DOHH2 (cell line): Measurements from ENCODE around the gene NDUFC2.
"Not testable (repeated sequence)": the region's sequence is repeated elsewhere in the genome, so short reads cannot be mapped to it uniquely, and the experiment has no call there.

ENCODE experiments used
- H3F3A ChIP-seq: fragments of 200-600 bp; sonication (generic), shearing (Covaris generic); 2 replicates; pipeline ENCODE4 v1.6.0; 2016; ENCODE audit warnings: antibody characterized with exemption, mild to moderate bottlenecking; ENCODE audit not compliant: control insufficient read depth, insufficient read depth
- H3K27ac ChIP-seq: fragments of 200-600 bp; sonication (generic); 2 replicates; pipeline ENCODE4 v1.5.1; 2014; ENCODE audit warnings: low read depth, mild to moderate bottlenecking, low read length, moderate library complexity
- H3K27me3 ChIP-seq: fragments of 200-600 bp; sonication (generic); 2 replicates; pipeline ENCODE4 v1.6.1; 2014; ENCODE audit warnings: mild to moderate bottlenecking, low read length, mixed read lengths; ENCODE audit not compliant: control insufficient read depth
- H3K36me3 ChIP-seq: fragments of 200-600 bp; sonication (generic); 2 replicates; pipeline ENCODE4 v1.6.1; 2014; ENCODE audit warnings: mild to moderate bottlenecking, low read length, moderate library complexity, mixed read lengths; ENCODE audit not compliant: control insufficient read depth
- H3K4me1 ChIP-seq: fragments of 200-600 bp; sonication (generic); 2 replicates; pipeline ENCODE4 v1.6.1; 2014; ENCODE audit warnings: mild to moderate bottlenecking, low read length, mixed read lengths; ENCODE audit not compliant: control insufficient read depth
- H3K4me2 ChIP-seq: fragments of 200-600 bp; sonication (generic); 2 replicates; pipeline ENCODE4 v1.6.0; 2014; ENCODE audit warnings: mild to moderate bottlenecking, low read length, moderate library complexity
- H3K4me3 ChIP-seq: fragments of 200-600 bp; sonication (generic); 2 replicates; pipeline ENCODE4 v1.5.1; 2014; ENCODE audit warnings: mild to moderate bottlenecking, low read length, mixed read lengths
- H3K79me2 ChIP-seq: fragments of 200-600 bp; sonication (generic); 2 replicates; pipeline ENCODE4 v1.6.1; 2014; ENCODE audit warnings: mild to moderate bottlenecking, low read length, mixed read lengths; ENCODE audit not compliant: control insufficient read depth
- H3K9me2 ChIP-seq: fragments of 200-600 bp; sonication (generic); replicated peaks from 2 replicates; pipeline ENCODE4 v1.6.1; 2014; ENCODE audit warnings: mild to moderate bottlenecking, low read length, mixed read lengths; ENCODE audit not compliant: control insufficient read depth
- H3K9me3 ChIP-seq: fragments of 200-600 bp; sonication (generic); 2 replicates; pipeline ENCODE4 v1.6.1; 2014; ENCODE audit warnings: antibody characterized with exemption, low read length, mixed read lengths; ENCODE audit not compliant: control insufficient read depth, insufficient read depth
- H4K20me1 ChIP-seq: fragments of 200-600 bp; sonication (generic); 2 replicates; pipeline ENCODE4 v1.6.0; 2014; ENCODE audit warnings: low read depth, mild to moderate bottlenecking, antibody characterized with exemption, low read length, moderate library complexity; ENCODE audit not compliant: control insufficient read depth, insufficient read depth
- CTCF ChIP-seq: fragments of 200-600 bp; sonication (generic); IDR thresholded peaks from one replicate; pipeline ENCODE4 v1.5.1; 2014; ENCODE audit warnings: antibody characterized with exemption, mild to moderate bottlenecking, low read depth, low read length; ENCODE audit not compliant: poor library complexity, severe bottlenecking
- EZH2phosphoT487 ChIP-seq: fragments of 200-600 bp; sonication (generic); IDR thresholded peaks from 2 replicates; pipeline ENCODE4 v1.6.1; 2017; ENCODE audit warnings: borderline replicate concordance, mild to moderate bottlenecking, antibody characterized with exemption, low read length, moderate library complexity, mixed read lengths

The NDUFC2 gene

GRCh38 chr11:78030429-78031325 lies 49.0 kb downstream of the NDUFC2 start:
- Histone ChIP-seq H4K20me1 (no peaks in the 10 kb centered on the region), H3K4me1 (no peaks in the 10 kb centered on the region), H3K9me2 (no peaks in the 10 kb centered on the region), H3K4me2 (no peak overlapping the region), H3F3A (no peaks in the 10 kb centered on the region), H3K27me3 (0 out of 2 replicates have a peak, but pooled peaks cover 2% of the 10 kb centered on the region), H3K27ac (no peak overlapping the region), H3K79me2 (no peaks in the 10 kb centered on the region), H3K4me3 (no peak overlapping the region), H3K36me3 (no peaks in the 10 kb centered on the region), H3K9me3 (no peaks in the 10 kb centered on the region)
- TF ChIP-seq CTCF = no peak

GRCh38 chr11:78028423-78028822 lies 51.2 kb downstream of the NDUFC2 start:
- H3K4me3 ChIP-seq, H3K27me3 ChIP-seq, H4K20me1 ChIP-seq, H3K79me2 ChIP-seq, H3K4me2 ChIP-seq, H3K4me1 ChIP-seq, H3K36me3 ChIP-seq, H3K9me2 ChIP-seq, H3K27ac ChIP-seq, H3F3A ChIP-seq, H3K9me3 ChIP-seq: not testable (repeated sequence)

GRCh38 chr11:78027759-78028158 lies 51.9 kb downstream of the NDUFC2 start:
- Histone ChIP-seq H3K9me2 (no peaks in the 10 kb centered on the region), H3F3A (no peaks in the 10 kb centered on the region), H3K79me2 (no peaks in the 10 kb centered on the region), H4K20me1 (no peaks in the 10 kb centered on the region), H3K9me3 (no peaks in the 10 kb centered on the region), H3K4me1 (no peaks in the 10 kb centered on the region), H3K4me2 (no peak overlapping the region), H3K27ac (no peak overlapping the region), H3K36me3 (no peaks in the 10 kb centered on the region), H3K27me3 (0 out of 2 replicates have a peak, but pooled peaks cover 2% of the 10 kb centered on the region), H3K4me3 (no peak overlapping the region)
- TF ChIP-seq EZH2phosphoT487 (no peak), CTCF (no peak)

GRCh38 chr11:78025378-78025777 lies 54.3 kb downstream of the NDUFC2 start:
- Histone ChIP-seq H3K27me3 (peaks cover 8% of the 10 kb centered on the region; the same call in 1 of the 2 replicates), H3K4me1 (no peaks in the 10 kb centered on the region), H4K20me1 (no peaks in the 10 kb centered on the region), H3K4me2 (no peak overlapping the region), H3F3A (no peaks in the 10 kb centered on the region), H3K9me2 (no peaks in the 10 kb centered on the region), H3K36me3 (no peaks in the 10 kb centered on the region), H3K4me3 (no peak overlapping the region), H3K27ac (no peak overlapping the region), H3K9me3 (no peaks in the 10 kb centered on the region), H3K79me2 (no peaks in the 10 kb centered on the region)
- no peak for TF ChIP-seq CTCF
- TF ChIP-seq EZH2phosphoT487 = no peak
